Measurements from ENCODE around the gene KIF20B. TPM values are rescaled to one million over a fixed set of nuclear protein-coding genes. Genes with fewer than 3 reads are reported as not detected.

KIF20B gene
- total RNA-seq, 2 experiments from 2014 or later: 25.0 to 87.0 TPM

- BruUV-seq (replicated peaks): no TSS peak
- ChIA-PET POLR2A (interaction anchor here (0.6 to 1.2 kb wide), 2 partner anchors 27 to 315 kb away, joined by 3 to 4 read pairs; no protein-coding TSS in a partner anchor), CTCF (ENCODE audit: unreplicated experiment) (no interaction called here)
Measured at GRCh38 chr10:89744026-89744425, 42.6 kb downstream of the KIF20B start.

DNA sequence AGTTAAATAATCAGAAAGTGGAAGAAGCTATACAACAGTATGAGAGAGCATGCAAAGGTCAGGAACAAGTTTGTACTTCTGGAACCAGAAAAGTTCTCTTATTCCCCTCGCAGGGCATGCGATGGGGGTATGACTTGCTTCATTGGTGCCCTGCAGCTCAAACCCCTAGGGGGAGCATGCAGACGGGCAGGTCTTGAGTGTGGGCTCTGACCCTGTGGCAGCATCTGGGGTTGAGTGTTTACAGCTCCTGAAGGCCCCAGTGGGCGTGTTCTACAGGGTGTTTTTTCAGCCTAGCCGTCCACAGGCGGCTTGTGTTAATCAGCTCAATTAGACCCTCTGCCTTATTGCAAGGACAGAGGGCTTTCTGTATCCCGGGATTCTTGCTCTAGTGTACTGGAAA lies 44.5 kb downstream of the KIF20B start:
- Histone ChIP-seq H3K4me2 (ENCODE audit: low read length) (no peak overlapping the region), H3K79me2 (ENCODE audit: insufficient read depth, low read depth, low read length) (no peaks in the 10 kb centered on the region), H3K4me1 (ENCODE audit: insufficient read depth, low read length, poor library complexity, severe bottlenecking) (no peaks in the 10 kb centered on the region), H2AFZ (ENCODE audit: low read length) (no peak overlapping the region), H4K20me1 (ENCODE audit: insufficient read depth, low read length) (no peaks in the 10 kb centered on the region), H3K27ac (ENCODE audit: low read depth, low read length, poor library complexity, severe bottlenecking) (no peak overlapping the region), H3K9me2 (ENCODE audit: insufficient read depth, low read length) (no peaks in the 10 kb centered on the region), H3K4me3 (ENCODE audit: low read depth, low read length, poor library complexity, severe bottlenecking) (no peak overlapping the region), H3K9me3 (ENCODE audit: low read length) (no peaks in the 10 kb centered on the region), H3K36me3 (ENCODE audit: insufficient read depth, low read length) (peaks cover 65% of the 10 kb centered on the region)
- no TSS peak for BruUV-seq (replicated peaks)
- ChIA-PET POLR2A (no interaction called here), CTCF (ENCODE audit: unreplicated experiment) (no interaction called here)
- TF ChIP-seq EZH2phosphoT487 (IDR thresholded peaks at IDR 0.05; ENCODE audit: borderline replicate concordance, low read depth, low read length): no peak
- TF ChIP-seq, protein P1, sequence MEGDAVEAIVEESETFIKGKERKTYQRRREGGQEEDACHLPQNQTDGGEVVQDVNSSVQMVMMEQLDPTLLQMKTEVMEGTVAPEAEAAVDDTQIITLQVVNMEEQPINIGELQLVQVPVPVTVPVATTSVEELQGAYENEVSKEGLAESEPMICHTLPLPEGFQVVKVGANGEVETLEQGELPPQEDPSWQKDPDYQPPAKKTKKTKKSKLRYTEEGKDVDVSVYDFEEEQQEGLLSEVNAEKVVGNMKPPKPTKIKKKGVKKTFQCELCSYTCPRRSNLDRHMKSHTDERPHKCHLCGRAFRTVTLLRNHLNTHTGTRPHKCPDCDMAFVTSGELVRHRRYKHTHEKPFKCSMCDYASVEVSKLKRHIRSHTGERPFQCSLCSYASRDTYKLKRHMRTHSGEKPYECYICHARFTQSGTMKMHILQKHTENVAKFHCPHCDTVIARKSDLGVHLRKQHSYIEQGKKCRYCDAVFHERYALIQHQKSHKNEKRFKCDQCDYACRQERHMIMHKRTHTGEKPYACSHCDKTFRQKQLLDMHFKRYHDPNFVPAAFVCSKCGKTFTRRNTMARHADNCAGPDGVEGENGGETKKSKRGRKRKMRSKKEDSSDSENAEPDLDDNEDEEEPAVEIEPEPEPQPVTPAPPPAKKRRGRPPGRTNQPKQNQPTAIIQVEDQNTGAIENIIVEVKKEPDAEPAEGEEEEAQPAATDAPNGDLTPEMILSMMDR (conservative IDR thresholded peaks at IDR 0.05; ENCODE audit: low read length): no peak; the same call in 1 of the 2 replicates
- DNase-seq (ENCODE audit: low spot score): no peak
- intact Hi-C loops (cut with micrococcal nuclease; ENCODE audit: unreplicated experiment): no loop called here

More at GRCh38 chr10:89744026-89744425, 42.6 kb downstream of the KIF20B start:
- Histone ChIP-seq H3K4me2 (ENCODE audit: low read length) (no peak overlapping the region), H3K4me3 (ENCODE audit: low read depth, low read length, poor library complexity, severe bottlenecking) (no peak overlapping the region), H3K4me1 (ENCODE audit: insufficient read depth, low read length, poor library complexity, severe bottlenecking) (no peaks in the 10 kb centered on the region), H3K79me2 (ENCODE audit: insufficient read depth, low read depth, low read length) (no peaks in the 10 kb centered on the region), H3K9me2 (ENCODE audit: insufficient read depth, low read length) (no peaks in the 10 kb centered on the region), H2AFZ (ENCODE audit: low read length) (no peak overlapping the region), H3K36me3 (ENCODE audit: insufficient read depth, low read length) (peaks cover 76% of the 10 kb centered on the region), H3K9me3 (ENCODE audit: low read length) (no peaks in the 10 kb centered on the region), H3K27ac (ENCODE audit: low read depth, low read length, poor library complexity, severe bottlenecking) (no peak overlapping the region), H4K20me1 (ENCODE audit: insufficient read depth, low read length) (no peaks in the 10 kb centered on the region)
- DNase-seq (ENCODE audit: low spot score): no peak
- no peak for TF ChIP-seq EZH2phosphoT487 (IDR thresholded peaks at IDR 0.05; ENCODE audit: borderline replicate concordance, low read depth, low read length)
- TF ChIP-seq, protein P1 (conservative IDR thresholded peaks at IDR 0.05; ENCODE audit: low read length): no peak
- intact Hi-C loops (cut with micrococcal nuclease; ENCODE audit: unreplicated experiment): no loop called here

- ChIA-PET POLR2A (interaction anchor here (0.6 to 1.0 kb wide), 2 partner anchors 12 to 22 kb away, joined by 3 to 5 read pairs; no protein-coding TSS in a partner anchor), CTCF (ENCODE audit: unreplicated experiment) (no interaction called here)
- H2AFZ ChIP-seq (ENCODE audit: low read length): no peak overlapping the region
- H3K4me3 ChIP-seq (ENCODE audit: low read depth, low read length, poor library complexity, severe bottlenecking): no peak overlapping the region
- BruUV-seq (replicated peaks): no TSS peak
- intact Hi-C loops (cut with micrococcal nuclease; ENCODE audit: unreplicated experiment): no loop called here
- H3K9me2 ChIP-seq (ENCODE audit: insufficient read depth, low read length): no peaks in the 10 kb centered on the region
- H3K36me3 ChIP-seq (ENCODE audit: insufficient read depth, low read length): peaks cover 61% of the 10 kb centered on the region
- no peak for TF ChIP-seq EZH2phosphoT487 (IDR thresholded peaks at IDR 0.05; ENCODE audit: borderline replicate concordance, low read depth, low read length)
- TF ChIP-seq, protein P1 (conservative IDR thresholded peaks at IDR 0.05; ENCODE audit: low read length): no peak
- no peaks in the 10 kb centered on the region for H3K4me1 ChIP-seq (ENCODE audit: insufficient read depth, low read length, poor library complexity, severe bottlenecking)
- no peaks in the 10 kb centered on the region for H3K9me3 ChIP-seq (ENCODE audit: low read length)
- no peak overlapping the region for H3K27ac ChIP-seq (ENCODE audit: low read depth, low read length, poor library complexity, severe bottlenecking)
- H4K20me1 ChIP-seq (ENCODE audit: insufficient read depth, low read length): no peaks in the 10 kb centered on the region
- DNase-seq (ENCODE audit: low spot score): no peak
- no peak overlapping the region for H3K4me2 ChIP-seq (ENCODE audit: low read length)
- no peaks in the 10 kb centered on the region for H3K79me2 ChIP-seq (ENCODE audit: insufficient read depth, low read depth, low read length)
Measured at GRCh38 chr10:89750441-89750840, 49.1 kb downstream of the KIF20B start.

Data from OCI-LY7 (cell line).